Spleen (tissue), 13 donors: Measurements from ENCODE around the gene DLEC1. TPM values are rescaled to one million over a fixed set of nuclear protein-coding genes. Genes with fewer than 3 reads are reported as not detected.
A peak's percentile ranks its signal among the peaks of the same experiment; 100 is the strongest.

ENCODE experiments used
- DNase-seq: peaks from one replicate; pipeline ENCODE4 v3.0.0-alpha.2; 2020
- H3K27ac ChIP-seq, 8 donors: fragments of 200-600 bp; sonication (generic) in 7 of 8; 1 replicate in 4 of 8; 2 replicates in 4 of 8; pipeline versions ENCODE4 v1.5.0 to v1.8.0; 2016 to 2021; ENCODE audit warnings: inconsistent platforms in 4 of 8, mild to moderate bottlenecking in 4 of 8, moderate library complexity in 1 of 8
- H3K27me3 ChIP-seq, 7 donors: fragments of 200-600 bp; sonication (generic) in 6 of 7; replicated peaks in 1 of 7; 1 replicate in 4 of 7; 2 replicates in 3 of 7; pipeline versions ENCODE4 v1.5.0 to v1.8.0; 2016 to 2021; ENCODE audit warnings: inconsistent platforms in 3 of 7, mild to moderate bottlenecking in 1 of 7
- H3K36me3 ChIP-seq, 6 donors: fragments of 200-600 bp; sonication (generic) in 5 of 6; 1 replicate in 4 of 6; 2 replicates in 2 of 6; pipeline versions ENCODE4 v1.5.0 to v1.8.0; 2016 to 2021; ENCODE audit warnings: inconsistent platforms in 2 of 6
- H3K4me1 ChIP-seq, 6 donors: fragments of 200-600 bp; sonication (generic) in 5 of 6; 1 replicate in 3 of 6; 2 replicates in 3 of 6; pipeline versions ENCODE4 v1.5.0 to v1.8.0; 2016 to 2021; ENCODE audit warnings: inconsistent platforms in 3 of 6
- H3K4me3 ChIP-seq, 8 donors: fragments of 200-600 bp; sonication (generic) in 7 of 8; 1 replicate in 4 of 8; 2 replicates in 4 of 8; pipeline versions ENCODE4 v1.5.0 to v1.8.0; 2016 to 2021; ENCODE audit warnings: inconsistent platforms in 4 of 8, mild to moderate bottlenecking in 4 of 8, moderate library complexity in 2 of 8
- H3K9me3 ChIP-seq, 8 donors: fragments of 200-600 bp; sonication (generic) in 7 of 8; 1 replicate in 4 of 8; 2 replicates in 4 of 8; pipeline versions ENCODE4 v1.5.0 to v1.8.0; 2016 to 2021; ENCODE audit warnings: inconsistent platforms in 4 of 8
- POLR2A ChIP-seq, 3 donors: fragments of 450-650 bp; IDR thresholded peaks; one replicate each; pipeline ENCODE4 v1.5.1; 2017; ENCODE audit warnings: antibody characterized with exemption in 3 of 3, mild to moderate bottlenecking in 1 of 3
- POLR2AphosphoS5 ChIP-seq, 3 donors: sonication (generic); formaldehyde crosslinking; IDR thresholded peaks; one replicate each; pipeline ENCODE4 v1.5.1; 2017; ENCODE audit warnings: antibody characterized with exemption in 3 of 3
- WGBS, 5 donors: extraction: QIAGEN DNeasy Blood & Tissue Kit in 3 of 5; methylation state at CpG; one replicate each; pipeline versions ENCODE4 v1.1.5 to v1.1.7; 2013 to 2018; 5-methylcytosine and 5-hydroxymethylcytosine counted together
- intact Hi-C: fragments of 100-400 bp; cut with DNase I; formaldehyde crosslinking; loops from one replicate; pipeline ENCODE4 v1.15.0; 2023; ENCODE audit warnings: low total_unique reads
- long read RNA-seq, 2 donors: transcript quantifications; one replicate each; lab custom pipeline, GENCODE V29; 2026
- polyA plus RNA-seq, 3 donors: library from polyadenylated mRNA; stranded (reverse); fragments of 200-250 nt; gene quantifications; one replicate each; pipeline ENCODE4 v1.2.1, GENCODE V29; 2013
- total RNA-seq, 7 donors: library from RNA; depleted of rRNA in 3 of 7; stranded (reverse); fragments of >200 nt in 3 of 7; fragmentation: NEBNext Ultra II Directional in 4 of 7; extraction: Animal tissue kit (Norgen Biotek cat#: 25700) in 4 of 7; gene quantifications; one replicate each; pipeline versions ENCODE4 v1.1.0 to v1.2.1, GENCODE V29; 2016 to 2021
- TF ChIP-seq, protein P1 (sequence below), 11 experiments: fragments of 200-600 bp in 7 of 11; fragments of 450-650 bp in 4 of 11; sonication (generic) in 4 of 11; IDR thresholded peaks in 8 of 11; conservative IDR thresholded peaks in 3 of 11; 1 replicate in 7 of 11; 2 replicates in 4 of 11; pipeline versions ENCODE4 v1.4.0 to v1.8.0; 2016 to 2021; ENCODE audit warnings: antibody characterized with exemption in 11 of 11, inconsistent platforms in 4 of 11, mild to moderate bottlenecking in 1 of 11
- donor health status: healthy with polysubstance abuse.
- donor health status: DM: no; HTN: no; CAD: no; lungs with moderate emphysema.
- donor health status: DM: no; HTN: no; CAD: no.
- donor health status: Bipolar disorder and iron deficiency.
- donor health status: healthy.
- donor health status: DM: no; HTN: no; CAD: no.
- donor health status: DM: yes; HTN: yes; CAD: no.

DLEC1 gene, protein sequence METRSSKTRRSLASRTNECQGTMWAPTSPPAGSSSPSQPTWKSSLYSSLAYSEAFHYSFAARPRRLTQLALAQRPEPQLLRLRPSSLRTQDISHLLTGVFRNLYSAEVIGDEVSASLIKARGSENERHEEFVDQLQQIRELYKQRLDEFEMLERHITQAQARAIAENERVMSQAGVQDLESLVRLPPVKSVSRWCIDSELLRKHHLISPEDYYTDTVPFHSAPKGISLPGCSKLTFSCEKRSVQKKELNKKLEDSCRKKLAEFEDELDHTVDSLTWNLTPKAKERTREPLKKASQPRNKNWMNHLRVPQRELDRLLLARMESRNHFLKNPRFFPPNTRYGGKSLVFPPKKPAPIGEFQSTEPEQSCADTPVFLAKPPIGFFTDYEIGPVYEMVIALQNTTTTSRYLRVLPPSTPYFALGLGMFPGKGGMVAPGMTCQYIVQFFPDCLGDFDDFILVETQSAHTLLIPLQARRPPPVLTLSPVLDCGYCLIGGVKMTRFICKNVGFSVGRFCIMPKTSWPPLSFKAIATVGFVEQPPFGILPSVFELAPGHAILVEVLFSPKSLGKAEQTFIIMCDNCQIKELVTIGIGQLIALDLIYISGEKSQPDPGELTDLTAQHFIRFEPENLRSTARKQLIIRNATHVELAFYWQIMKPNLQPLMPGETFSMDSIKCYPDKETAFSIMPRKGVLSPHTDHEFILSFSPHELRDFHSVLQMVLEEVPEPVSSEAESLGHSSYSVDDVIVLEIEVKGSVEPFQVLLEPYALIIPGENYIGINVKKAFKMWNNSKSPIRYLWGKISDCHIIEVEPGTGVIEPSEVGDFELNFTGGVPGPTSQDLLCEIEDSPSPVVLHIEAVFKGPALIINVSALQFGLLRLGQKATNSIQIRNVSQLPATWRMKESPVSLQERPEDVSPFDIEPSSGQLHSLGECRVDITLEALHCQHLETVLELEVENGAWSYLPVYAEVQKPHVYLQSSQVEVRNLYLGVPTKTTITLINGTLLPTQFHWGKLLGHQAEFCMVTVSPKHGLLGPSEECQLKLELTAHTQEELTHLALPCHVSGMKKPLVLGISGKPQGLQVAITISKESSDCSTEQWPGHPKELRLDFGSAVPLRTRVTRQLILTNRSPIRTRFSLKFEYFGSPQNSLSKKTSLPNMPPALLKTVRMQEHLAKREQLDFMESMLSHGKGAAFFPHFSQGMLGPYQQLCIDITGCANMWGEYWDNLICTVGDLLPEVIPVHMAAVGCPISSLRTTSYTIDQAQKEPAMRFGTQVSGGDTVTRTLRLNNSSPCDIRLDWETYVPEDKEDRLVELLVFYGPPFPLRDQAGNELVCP (N-terminal part only)
- total RNA-seq (1 to 10 TPM in 5 of 7 donors, under 1 TPM in 2; 0.52 to 2.3 (median 1.5) TPM), polyA plus RNA-seq (under 1 TPM; 0.36 to 0.57 (median 0.42) TPM)
- long read RNA-seq, donor 1, partial matches to known transcripts: 19 of 31 reads
- long read RNA-seq, donor 1, other reads (novel, unspliced or antisense): 12 of 31 reads
- long read RNA-seq, donor 2: 0 reads

DNA sequence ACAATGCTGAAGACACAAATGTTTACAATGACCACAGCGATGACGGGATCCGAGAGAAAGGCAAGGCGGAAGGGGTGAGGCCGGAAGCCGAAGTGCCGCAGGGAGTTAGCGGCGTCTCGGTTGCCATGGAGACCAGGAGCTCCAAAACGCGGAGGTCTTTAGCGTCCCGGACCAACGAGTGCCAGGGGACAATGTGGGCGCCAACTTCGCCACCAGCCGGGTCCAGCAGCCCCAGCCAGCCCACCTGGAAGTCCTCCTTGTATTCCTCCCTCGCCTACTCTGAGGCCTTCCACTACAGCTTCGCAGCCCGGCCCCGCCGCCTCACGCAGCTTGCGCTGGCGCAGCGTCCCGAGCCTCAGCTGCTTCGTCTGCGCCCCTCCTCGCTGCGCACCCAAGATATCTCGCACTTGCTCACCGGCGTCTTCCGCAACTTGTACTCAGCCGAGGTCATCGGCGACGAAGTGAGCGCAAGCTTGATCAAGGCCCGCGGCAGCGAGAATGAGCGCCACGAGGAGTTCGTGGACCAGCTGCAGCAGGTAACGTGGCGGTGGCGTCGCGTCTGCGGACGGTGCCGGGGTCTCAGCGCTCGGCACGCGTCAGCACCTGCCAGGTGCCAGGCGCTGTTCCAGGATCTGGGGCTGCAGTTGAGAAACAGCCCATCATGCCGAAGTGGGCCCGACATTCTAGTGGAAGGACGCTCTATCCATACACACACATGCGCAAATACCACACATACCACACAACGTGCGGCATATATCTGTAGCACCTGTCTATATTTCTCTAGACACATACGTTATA, at the start of gene DLEC1:
DLEC1 (plus strand) TSS at position 108 of the 798 bp plus-strand sequence; CDS start at position 126, 18 bp downstream.
- intact Hi-C loops: no loop called here
- TF ChIP-seq, protein P1, sequence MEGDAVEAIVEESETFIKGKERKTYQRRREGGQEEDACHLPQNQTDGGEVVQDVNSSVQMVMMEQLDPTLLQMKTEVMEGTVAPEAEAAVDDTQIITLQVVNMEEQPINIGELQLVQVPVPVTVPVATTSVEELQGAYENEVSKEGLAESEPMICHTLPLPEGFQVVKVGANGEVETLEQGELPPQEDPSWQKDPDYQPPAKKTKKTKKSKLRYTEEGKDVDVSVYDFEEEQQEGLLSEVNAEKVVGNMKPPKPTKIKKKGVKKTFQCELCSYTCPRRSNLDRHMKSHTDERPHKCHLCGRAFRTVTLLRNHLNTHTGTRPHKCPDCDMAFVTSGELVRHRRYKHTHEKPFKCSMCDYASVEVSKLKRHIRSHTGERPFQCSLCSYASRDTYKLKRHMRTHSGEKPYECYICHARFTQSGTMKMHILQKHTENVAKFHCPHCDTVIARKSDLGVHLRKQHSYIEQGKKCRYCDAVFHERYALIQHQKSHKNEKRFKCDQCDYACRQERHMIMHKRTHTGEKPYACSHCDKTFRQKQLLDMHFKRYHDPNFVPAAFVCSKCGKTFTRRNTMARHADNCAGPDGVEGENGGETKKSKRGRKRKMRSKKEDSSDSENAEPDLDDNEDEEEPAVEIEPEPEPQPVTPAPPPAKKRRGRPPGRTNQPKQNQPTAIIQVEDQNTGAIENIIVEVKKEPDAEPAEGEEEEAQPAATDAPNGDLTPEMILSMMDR (IDR thresholded peaks at IDR 0.05 in 8 of 11, conservative IDR thresholded peaks at IDR 0.05 in 3 of 11): no peak
- TF ChIP-seq POLR2AphosphoS5 (IDR thresholded peaks at IDR 0.05): peak; percentile 66 to 72 (median 67)
- TF ChIP-seq POLR2A (IDR thresholded peaks at IDR 0.05): no peak
- Histone ChIP-seq H3K27ac (peak within 1 kb of the TSS; percentile 48 to 86 (median 67)), H3K36me3 (no peaks in the 10 kb centered on the region), H3K9me3 (no peaks in the 10 kb centered on the region), H3K4me3 (peak within 1 kb of the TSS; percentile 58 to 83 (median 66)), H3K4me1 (peaks cover 3 to 26% (median 21%) of the 10 kb centered on the region in 6 donors), H3K27me3 (no peaks in the 10 kb centered on the region)
- peak; percentile 94 for DNase-seq
- WGBS, 5 donors: 1 to 2% (median 2%) methylated on average over 33 to 67 of the region's 67 CpGs

DNA sequence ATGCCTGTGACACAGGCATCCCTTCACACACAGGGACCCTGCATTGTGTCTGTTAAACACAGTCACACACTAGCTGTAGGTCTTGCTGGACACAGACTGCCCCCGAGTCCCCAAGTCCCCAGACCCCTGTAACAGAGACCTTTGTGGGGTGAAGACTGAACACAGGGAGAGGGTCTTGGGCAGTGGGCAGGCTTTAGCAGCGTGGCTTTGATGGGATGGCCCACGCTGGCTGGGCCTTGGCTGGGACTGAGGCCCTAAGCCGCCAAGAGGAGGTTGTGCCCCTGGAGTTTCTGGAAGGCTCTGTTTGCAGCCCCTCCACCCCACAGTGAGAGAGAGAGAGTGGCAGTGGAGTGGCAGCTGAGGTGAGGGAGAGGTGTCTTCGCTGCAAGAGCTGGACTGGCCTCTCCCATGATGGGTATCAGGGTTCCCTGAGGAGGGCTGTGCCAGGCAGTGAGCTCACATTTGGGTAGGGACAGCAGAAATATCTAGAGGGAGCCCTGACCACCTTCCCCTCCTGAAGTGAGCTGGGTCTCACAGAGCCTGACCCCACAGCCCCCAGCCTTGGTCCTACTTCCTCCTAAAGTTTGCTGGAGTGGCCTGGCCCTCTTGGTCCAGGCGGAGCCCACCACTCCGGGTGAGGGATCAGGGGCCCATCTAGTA, 49.1 kb upstream of the DLEC1 start:
- Histone ChIP-seq H3K27ac (no peak overlapping the region), H3K9me3 (no peaks in the 10 kb centered on the region), H3K4me3 (no peak overlapping the region), H3K4me1 (peaks cover 5 to 42% (median 16%) of the 10 kb centered on the region in 6 donors), H3K36me3 (peaks cover 0 to 6% (median 0%) of the 10 kb centered on the region in 6 donors), H3K27me3 (no peaks in the 10 kb centered on the region)
- 83 to 97% (median 96%) methylated on average over 6 to 7 of the region's 7 CpGs for WGBS, 5 donors
- peak; percentile 49 for DNase-seq
- no peak for TF ChIP-seq POLR2AphosphoS5 (IDR thresholded peaks at IDR 0.05)
- TF ChIP-seq, protein P1 (IDR thresholded peaks at IDR 0.05 in 8 of 11, conservative IDR thresholded peaks at IDR 0.05 in 3 of 11): no peak
- TF ChIP-seq POLR2A (IDR thresholded peaks at IDR 0.05): no peak
- intact Hi-C loops: no loop called here

DNA sequence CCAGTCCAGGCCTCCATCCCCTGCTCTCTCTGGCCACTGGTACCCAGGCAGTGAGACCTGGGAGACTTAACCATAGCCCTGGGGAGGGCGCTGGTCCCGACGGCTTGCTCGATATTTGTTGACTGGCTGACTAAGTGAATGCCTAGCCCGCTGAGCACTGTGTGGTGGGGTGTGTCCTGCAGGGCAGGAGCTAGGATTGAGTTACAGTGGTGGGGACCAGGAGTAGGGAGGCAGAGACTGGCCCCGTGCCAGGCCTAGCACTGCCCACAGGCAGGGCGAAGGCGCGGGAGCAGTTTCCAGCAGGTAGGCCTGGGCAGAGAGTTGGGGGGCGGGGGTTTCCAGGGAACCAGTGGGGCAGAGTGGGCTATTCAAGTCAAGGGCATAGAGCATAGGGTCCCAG, 48.5 kb upstream of the DLEC1 start, which contains the start of gene VILL:
VILL (plus strand) TSS at position 260 of the 400 bp plus-strand sequence. CDS start 2,887 bp downstream, outside the sequence.
- intact Hi-C loops: no loop called here
- WGBS, 5 donors: 88 to 98% (median 93%) methylated on average over 9 to 10 of the region's 10 CpGs
- TF ChIP-seq POLR2A (IDR thresholded peaks at IDR 0.05) (no peak), POLR2AphosphoS5 (IDR thresholded peaks at IDR 0.05) (no peak)
- TF ChIP-seq, protein P1 (IDR thresholded peaks at IDR 0.05 in 8 of 11, conservative IDR thresholded peaks at IDR 0.05 in 3 of 11): no peak

More for the DNA sequence above, 48.5 kb upstream of the DLEC1 start, which contains the start of gene VILL:
- DNase-seq: peak; percentile 73
- Histone ChIP-seq H3K4me1 (peaks cover 11 to 48% (median 22%) of the 10 kb centered on the region in 6 donors), H3K36me3 (peaks cover 0 to 3% (median 0%) of the 10 kb centered on the region in 6 donors), H3K9me3 (no peaks in the 10 kb centered on the region), H3K27ac (no peak within 1 kb of the TSS), H3K27me3 (no peaks in the 10 kb centered on the region), H3K4me3 (no peak within 1 kb of the TSS)
